ENCODE measurements around the gene ALAS1. TPM values are rescaled to one million over a fixed set of nuclear protein-coding genes. Genes with fewer than 3 reads are reported as not detected.

The ALAS1 gene
- total and polyA plus RNA-seq, 2 of the 13 experiments (the other 11 are each of a cell fraction or from before 2014, with no cell fraction given): 36.0 to 43.2 TPM

DNA sequence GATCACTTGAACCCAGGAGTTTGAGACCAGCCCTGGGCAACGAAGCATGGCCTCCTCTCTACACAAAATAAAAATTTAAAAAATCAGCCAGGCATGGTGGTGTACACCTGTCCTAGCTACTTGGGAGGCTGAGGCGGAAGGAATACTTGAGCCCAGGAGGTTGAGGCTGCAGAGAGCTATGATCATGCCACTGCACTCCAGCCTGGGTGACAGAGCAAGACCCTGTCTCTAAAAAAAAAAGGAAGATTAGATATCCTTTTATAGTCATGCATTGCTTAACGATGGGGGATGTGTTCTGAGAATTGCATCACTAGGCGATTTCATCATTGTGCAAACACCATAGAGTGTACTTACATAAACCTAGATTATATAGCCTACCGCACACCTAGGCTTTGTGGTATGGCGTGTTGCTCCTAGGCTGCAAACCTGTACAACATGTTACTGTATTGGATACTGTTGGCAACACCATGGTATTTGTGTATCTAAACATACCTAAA lies 12.6 kb downstream of the ALAS1 start (continued):
- TF ChIP-seq, protein P1, sequence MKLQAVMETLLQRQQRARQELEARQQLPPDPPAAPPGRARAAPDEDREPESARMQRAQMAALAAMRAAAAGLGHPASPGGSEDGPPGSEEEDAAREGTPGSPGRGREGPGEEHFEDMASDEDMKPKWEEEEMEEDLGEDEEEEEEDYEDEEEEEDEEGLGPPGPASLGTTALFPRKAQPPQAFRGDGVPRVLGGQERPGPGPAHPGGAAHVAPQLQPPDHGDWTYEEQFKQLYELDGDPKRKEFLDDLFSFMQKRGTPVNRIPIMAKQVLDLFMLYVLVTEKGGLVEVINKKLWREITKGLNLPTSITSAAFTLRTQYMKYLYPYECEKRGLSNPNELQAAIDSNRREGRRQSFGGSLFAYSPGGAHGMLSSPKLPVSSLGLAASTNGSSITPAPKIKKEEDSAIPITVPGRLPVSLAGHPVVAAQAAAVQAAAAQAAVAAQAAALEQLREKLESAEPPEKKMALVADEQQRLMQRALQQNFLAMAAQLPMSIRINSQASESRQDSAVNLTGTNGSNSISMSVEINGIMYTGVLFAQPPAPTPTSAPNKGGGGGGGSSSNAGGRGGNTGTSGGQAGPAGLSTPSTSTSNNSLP (IDR thresholded peaks at IDR 0.05; ENCODE audit: low read depth, low read length): peak; percentile 98
- TF ChIP-seq, protein P2, sequence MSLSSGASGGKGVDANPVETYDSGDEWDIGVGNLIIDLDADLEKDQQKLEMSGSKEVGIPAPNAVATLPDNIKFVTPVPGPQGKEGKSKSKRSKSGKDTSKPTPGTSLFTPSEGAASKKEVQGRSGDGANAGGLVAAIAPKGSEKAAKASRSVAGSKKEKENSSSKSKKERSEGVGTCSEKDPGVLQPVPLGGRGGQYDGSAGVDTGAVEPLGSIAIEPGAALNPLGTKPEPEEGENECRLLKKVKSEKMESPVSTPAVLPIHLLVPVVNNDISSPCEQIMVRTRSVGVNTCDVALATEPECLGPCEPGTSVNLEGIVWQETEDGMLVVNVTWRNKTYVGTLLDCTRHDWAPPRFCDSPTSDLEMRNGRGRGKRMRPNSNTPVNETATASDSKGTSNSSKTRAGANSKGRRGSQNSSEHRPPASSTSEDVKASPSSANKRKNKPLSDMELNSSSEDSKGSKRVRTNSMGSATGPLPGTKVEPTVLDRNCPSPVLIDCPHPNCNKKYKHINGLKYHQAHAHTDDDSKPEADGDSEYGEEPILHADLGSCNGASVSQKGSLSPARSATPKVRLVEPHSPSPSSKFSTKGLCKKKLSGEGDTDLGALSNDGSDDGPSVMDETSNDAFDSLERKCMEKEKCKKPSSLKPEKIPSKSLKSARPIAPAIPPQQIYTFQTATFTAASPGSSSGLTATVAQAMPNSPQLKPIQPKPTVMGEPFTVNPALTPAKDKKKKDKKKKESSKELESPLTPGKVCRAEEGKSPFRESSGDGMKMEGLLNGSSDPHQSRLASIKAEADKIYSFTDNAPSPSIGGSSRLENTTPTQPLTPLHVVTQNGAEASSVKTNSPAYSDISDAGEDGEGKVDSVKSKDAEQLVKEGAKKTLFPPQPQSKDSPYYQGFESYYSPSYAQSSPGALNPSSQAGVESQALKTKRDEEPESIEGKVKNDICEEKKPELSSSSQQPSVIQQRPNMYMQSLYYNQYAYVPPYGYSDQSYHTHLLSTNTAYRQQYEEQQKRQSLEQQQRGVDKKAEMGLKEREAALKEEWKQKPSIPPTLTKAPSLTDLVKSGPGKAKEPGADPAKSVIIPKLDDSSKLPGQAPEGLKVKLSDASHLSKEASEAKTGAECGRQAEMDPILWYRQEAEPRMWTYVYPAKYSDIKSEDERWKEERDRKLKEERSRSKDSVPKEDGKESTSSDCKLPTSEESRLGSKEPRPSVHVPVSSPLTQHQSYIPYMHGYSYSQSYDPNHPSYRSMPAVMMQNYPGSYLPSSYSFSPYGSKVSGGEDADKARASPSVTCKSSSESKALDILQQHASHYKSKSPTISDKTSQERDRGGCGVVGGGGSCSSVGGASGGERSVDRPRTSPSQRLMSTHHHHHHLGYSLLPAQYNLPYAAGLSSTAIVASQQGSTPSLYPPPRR (CRISPR knock-in tag; IDR thresholded peaks at IDR 0.05; ENCODE audit: borderline replicate concordance): peak; percentile 84; the same call in 1 of the 2 replicates
- no peak for TF ChIP-seq CHCHD3 (CRISPR knock-in tag; IDR thresholded peaks at IDR 0.05)
- peak; percentile 96 for TF ChIP-seq JUND (CRISPR knock-in tag; IDR thresholded peaks at IDR 0.05)
- TF ChIP-seq GATA4 (IDR thresholded peaks at IDR 0.05; ENCODE audit: borderline replicate concordance, low read depth): no peak
- TF ChIP-seq BCL6 (CRISPR knock-in tag; IDR thresholded peaks at IDR 0.05): peak; percentile 88
- TF ChIP-seq, protein P3, sequence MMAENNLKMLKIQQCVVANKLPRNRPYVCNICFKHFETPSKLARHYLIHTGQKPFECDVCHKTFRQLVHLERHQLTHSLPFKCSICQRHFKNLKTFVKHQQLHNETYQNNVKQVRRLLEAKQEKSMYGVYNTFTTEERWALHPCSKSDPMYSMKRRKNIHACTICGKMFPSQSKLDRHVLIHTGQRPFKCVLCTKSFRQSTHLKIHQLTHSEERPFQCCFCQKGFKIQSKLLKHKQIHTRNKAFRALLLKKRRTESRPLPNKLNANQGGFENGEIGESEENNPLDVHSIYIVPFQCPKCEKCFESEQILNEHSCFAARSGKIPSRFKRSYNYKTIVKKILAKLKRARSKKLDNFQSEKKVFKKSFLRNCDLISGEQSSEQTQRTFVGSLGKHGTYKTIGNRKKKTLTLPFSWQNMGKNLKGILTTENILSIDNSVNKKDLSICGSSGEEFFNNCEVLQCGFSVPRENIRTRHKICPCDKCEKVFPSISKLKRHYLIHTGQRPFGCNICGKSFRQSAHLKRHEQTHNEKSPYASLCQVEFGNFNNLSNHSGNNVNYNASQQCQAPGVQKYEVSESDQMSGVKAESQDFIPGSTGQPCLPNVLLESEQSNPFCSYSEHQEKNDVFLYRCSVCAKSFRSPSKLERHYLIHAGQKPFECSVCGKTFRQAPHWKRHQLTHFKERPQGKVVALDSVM (CRISPR knock-in tag; IDR thresholded peaks at IDR 0.05): peak; percentile 90
- TF ChIP-seq FOXJ3 (CRISPR knock-in tag; IDR thresholded peaks at IDR 0.05; ENCODE audit: borderline replicate concordance): peak; percentile 94
- TF ChIP-seq, protein P4, sequence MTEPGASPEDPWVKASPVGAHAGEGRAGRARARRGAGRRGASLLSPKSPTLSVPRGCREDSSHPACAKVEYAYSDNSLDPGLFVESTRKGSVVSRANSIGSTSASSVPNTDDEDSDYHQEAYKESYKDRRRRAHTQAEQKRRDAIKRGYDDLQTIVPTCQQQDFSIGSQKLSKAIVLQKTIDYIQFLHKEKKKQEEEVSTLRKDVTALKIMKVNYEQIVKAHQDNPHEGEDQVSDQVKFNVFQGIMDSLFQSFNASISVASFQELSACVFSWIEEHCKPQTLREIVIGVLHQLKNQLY (CRISPR knock-in tag; IDR thresholded peaks at IDR 0.05): peak; percentile 69
- TF ChIP-seq GATAD2A (CRISPR knock-in tag; IDR thresholded peaks at IDR 0.05): peak; percentile 98
- TF ChIP-seq, protein P5, sequence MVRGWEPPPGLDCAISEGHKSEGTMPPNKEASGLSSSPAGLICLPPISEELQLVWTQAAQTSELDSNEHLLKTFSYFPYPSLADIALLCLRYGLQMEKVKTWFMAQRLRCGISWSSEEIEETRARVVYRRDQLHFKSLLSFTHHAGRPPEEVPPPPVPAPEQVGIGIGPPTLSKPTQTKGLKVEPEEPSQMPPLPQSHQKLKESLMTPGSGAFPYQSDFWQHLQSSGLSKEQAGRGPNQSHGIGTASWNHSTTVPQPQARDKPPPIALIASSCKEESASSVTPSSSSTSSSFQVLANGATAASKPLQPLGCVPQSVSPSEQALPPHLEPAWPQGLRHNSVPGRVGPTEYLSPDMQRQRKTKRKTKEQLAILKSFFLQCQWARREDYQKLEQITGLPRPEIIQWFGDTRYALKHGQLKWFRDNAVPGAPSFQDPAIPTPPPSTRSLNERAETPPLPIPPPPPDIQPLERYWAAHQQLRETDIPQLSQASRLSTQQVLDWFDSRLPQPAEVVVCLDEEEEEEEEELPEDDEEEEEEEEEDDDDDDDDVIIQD (CRISPR knock-in tag; IDR thresholded peaks at IDR 0.05; ENCODE audit: low read depth): peak; percentile 59; the same call in 1 of the 2 replicates
- TF ChIP-seq ELF4 (CRISPR knock-in tag; IDR thresholded peaks at IDR 0.05; ENCODE audit: borderline replicate concordance): no peak
- peak; percentile 70; the same call in 1 of the 2 replicates for TF ChIP-seq ARID2 (CRISPR knock-in tag; IDR thresholded peaks at IDR 0.05; ENCODE audit: borderline replicate concordance)
- TF ChIP-seq CEBPG (CRISPR knock-in tag; IDR thresholded peaks at IDR 0.05): peak; percentile 100
- TF ChIP-seq ZFP36L1 (CRISPR knock-in tag; IDR thresholded peaks at IDR 0.05): peak; percentile 51; the same call in 1 of the 2 replicates
- TF ChIP-seq ZBTB8A (CRISPR knock-in tag; IDR thresholded peaks at IDR 0.05; ENCODE audit: borderline replicate concordance, low read depth): peak; percentile 64; the same call in 1 of the 2 replicates
- no peak for TF ChIP-seq HNRNPL (IDR thresholded peaks at IDR 0.05; ENCODE audit: low read depth, low read length)
- TF ChIP-seq ZFP41 (CRISPR knock-in tag; IDR thresholded peaks at IDR 0.05; ENCODE audit: borderline replicate concordance): no peak
- TF ChIP-seq EHMT2 (IDR thresholded peaks at IDR 0.05; ENCODE audit: borderline replicate concordance, low read depth, low read length): no peak
- peak; percentile 79 for TF ChIP-seq NFIC (IDR thresholded peaks at IDR 0.05; ENCODE audit: low read length)

Measured in HepG2 (cell line).